Measurements from ENCODE around the gene KRT16. TPM values are rescaled to one million over a fixed set of nuclear protein-coding genes. Genes with fewer than 3 reads are reported as not detected.
"Not testable (repeated sequence)": the region's sequence is repeated elsewhere in the genome, so short reads cannot be mapped to it uniquely, and the experiment has no call there.

The KRT16 gene
- total RNA-seq, 1 donor: not detected

DNA sequence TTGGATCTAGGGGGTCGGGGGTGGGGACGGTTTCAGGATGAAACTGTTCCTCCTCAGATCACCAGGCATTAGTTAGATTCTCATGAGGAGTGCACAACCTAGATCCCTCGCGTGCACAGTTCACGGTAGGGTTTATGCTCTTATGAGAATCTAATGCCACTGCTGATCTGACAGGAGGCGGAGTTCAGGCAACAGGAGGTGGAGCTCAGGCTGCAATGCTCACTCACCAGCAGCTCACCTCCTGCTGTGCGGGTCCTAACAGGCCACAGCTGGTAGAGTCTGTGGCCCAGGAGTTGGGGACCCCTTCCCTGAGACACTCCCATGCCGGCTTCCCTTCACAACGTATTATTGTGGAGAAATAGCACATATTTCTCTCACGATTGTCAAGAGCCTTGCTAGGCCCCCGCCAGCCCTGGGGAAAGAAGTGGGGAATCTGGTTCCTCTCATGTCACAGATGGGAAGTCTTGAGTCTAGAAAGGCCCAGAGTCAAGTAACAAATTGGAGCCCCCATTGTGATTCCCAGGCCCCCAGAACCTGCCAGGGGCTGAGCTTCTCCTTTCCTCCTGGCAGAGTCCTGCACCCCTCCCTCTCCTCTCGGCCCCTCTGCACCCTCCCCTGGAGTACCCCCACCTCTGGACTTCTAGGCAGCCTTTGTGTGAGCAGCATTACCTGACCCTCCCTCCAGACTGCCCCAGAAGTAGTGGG is 19.8 kb downstream of the KRT16 start:
- H3K9me3 ChIP-seq (ENCODE audit: low read depth, low read length): no peaks in the 10 kb centered on the region
- no peaks in the 10 kb centered on the region for H3K27me3 ChIP-seq (ENCODE audit: insufficient read depth, low read length)
- H3K4me3 ChIP-seq (ENCODE audit: low read length): no peak overlapping the region
- no peaks in the 10 kb centered on the region for H3K4me1 ChIP-seq (ENCODE audit: insufficient read depth, low read length)

DNA sequence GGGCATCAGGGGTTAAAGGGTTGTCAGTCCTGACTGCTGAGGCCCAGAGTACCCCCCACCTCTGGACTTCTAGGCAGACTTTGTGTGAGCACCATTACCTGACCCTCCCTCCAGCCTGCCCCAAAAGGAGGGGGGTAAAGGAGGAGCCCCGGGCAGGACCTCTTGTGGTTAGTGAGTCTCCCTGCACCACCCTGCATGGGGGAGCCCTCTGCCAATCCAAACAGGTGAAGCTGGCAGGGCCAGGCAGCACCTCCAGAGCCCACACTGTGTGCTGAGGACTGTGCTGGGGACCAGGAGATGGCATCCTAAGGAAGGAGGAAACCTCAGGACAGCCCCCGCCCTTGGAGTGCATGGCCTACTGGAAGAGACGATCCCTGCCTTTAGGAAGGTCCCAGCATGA is 23.3 kb downstream of the KRT16 start:
- no peaks in the 10 kb centered on the region for H3K27me3 ChIP-seq (ENCODE audit: insufficient read depth, low read length)
- H3K4me1 ChIP-seq (ENCODE audit: insufficient read depth, low read length): no peaks in the 10 kb centered on the region
- no peak overlapping the region for H3K4me3 ChIP-seq (ENCODE audit: low read length)
- H3K9me3 ChIP-seq (ENCODE audit: low read depth, low read length): no peaks in the 10 kb centered on the region

DNA sequence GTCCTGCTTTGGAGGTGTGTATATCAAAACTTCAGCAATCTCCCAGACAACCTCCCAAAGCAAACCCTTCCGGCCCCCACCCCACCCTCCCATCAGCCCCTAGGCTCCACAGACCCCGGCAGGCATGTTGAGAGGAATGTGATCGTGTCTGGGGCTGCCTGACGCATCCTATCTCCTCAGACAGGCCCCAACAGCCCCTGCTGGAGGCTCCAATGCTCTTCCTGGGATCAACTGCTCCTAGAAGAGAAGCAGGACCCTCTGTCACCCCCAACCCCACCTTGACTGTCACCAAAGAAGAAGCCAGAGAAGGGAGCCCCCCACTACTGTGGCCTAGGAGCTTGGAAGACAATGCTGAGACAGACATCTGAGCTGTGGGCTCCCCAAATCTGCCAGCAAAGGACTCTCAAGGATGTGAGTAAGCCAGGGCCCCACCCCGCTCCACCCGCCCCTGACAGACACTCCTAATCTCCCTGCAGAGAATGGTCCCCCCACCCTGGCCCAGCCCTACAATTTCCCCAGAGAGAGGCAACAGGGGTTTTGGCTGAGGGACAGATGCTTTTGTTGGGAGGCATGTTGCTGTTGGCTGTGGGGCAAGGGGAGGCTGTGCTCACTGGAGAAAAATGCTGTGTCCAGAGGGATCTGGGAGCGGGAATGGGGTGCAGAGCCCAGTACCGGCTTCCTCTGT is 24.3 kb downstream of the KRT16 start:
- Histone ChIP-seq H3K9me3 (ENCODE audit: low read depth, low read length) (no peaks in the 10 kb centered on the region), H3K27me3 (ENCODE audit: insufficient read depth, low read length) (no peaks in the 10 kb centered on the region), H3K4me3 (ENCODE audit: low read length) (no peak overlapping the region), H3K4me1 (ENCODE audit: insufficient read depth, low read length) (no peaks in the 10 kb centered on the region)

DNA sequence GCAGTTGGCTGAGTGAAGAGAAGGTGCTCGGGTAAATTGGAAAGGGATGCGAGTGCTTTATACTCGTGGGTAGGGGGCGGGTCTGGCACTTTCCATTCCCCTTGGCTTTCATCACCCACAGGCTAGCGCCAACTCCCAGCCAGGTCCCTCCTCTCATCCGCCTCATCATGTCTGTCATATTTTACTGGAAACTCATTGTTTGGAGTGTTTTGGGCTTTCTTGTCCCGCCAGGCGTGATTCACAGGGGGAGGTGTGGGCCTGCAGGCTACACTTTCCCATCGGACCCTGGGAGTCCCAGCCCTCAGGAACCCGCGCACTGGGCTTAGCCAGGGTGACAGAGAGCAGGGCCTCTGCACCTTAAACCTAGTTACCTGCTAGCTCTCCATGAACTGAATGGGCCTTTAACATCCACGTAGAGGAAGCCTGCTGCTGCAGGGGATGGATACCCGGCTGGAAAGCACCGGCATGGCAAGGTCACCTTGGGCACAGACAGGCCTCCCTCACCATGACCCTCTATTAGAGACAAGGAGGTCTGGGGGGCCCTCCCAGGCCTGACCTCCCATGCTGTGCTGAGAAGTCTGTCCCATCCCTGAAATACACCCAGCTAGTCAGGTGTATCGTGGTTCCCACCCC is 25.6 kb downstream of the KRT16 start, which contains the start of gene KRT14:
TSS of gene KRT14 (minus strand) at position 33 of the 633 bp plus-strand sequence. CDS start 61 bp downstream, outside the sequence.
- Histone ChIP-seq H3K9me3 (ENCODE audit: low read depth, low read length) (no peaks in the 10 kb centered on the region), H3K4me1 (ENCODE audit: insufficient read depth, low read length) (no peaks in the 10 kb centered on the region), H3K27me3 (ENCODE audit: insufficient read depth, low read length) (no peaks in the 10 kb centered on the region), H3K4me3 (ENCODE audit: low read length) (no peak within 1 kb of the TSS)

DNA sequence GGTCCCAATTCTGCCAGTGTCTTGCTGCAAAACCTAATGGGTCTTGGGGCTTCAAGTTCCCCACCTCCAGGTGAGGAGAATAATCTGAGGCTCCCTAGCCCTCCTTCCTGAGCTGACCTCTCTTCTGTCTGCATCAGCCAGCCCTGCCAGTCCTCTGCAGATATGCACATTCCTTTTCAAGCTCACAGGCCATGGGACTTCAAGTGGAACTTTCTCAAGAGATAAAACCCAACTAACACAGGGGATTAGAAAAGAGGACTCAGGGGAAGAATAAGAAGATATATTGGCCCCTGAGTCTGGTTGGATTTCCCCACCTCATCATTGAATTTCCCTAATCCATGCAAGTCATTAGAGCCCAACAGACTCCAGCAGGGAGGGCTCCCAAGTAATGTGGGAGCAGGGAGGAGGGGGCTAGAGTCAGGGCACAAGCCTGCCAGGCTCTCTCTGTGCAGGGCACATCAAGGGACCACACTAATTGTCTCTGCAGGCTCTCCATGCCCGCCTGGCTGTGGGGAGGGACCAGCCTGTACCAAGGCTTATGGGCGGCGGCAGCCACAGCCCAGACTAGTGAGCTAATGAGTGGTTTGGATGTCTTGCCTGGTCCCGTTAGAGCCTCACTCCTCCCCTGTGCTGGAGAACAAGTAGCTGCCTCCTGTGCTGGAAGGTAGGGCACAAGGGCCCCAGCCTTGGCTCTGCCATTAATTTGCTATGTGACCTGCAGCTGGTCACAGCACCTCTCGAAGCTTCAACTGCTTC is 27.1 kb downstream of the KRT16 start:
- Histone ChIP-seq H3K4me3 (ENCODE audit: low read length) (no peak overlapping the region), H3K4me1 (ENCODE audit: insufficient read depth, low read length) (no peaks in the 10 kb centered on the region), H3K27me3 (ENCODE audit: insufficient read depth, low read length) (no peaks in the 10 kb centered on the region), H3K9me3 (ENCODE audit: low read depth, low read length) (no peaks in the 10 kb centered on the region)

DNA sequence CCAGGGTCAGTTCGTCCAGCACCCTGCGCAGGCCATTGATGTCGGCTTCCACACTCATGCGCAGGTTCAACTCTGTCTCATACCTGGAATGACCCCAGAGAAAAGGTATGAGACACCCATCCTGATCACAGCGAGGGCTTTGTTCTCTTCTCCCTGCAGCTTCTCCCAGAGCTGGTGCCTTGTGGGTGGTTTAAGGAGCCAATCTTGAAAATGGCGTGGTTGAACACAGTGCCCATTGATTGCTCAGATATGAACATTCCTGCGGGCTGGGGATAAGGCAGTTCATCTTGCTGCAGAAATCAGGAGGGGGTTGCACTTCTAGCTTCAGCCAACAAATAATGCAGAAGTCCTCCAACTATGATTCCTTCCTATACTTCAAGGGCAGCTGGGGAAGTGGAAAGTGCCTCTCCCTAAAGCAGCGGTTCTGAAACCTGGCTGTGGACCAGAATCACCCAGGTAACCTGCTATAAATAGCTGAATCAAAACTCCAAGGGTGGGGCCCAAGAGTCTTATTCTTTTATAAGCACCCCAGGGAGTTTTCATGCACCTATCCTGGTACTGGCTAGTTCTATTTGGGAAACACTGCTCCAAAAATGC is 28.1 kb downstream of the KRT16 start:
- not testable (repeated sequence) for H3K4me3 ChIP-seq (ENCODE audit: low read length); H3K4me1 ChIP-seq (ENCODE audit: insufficient read depth, low read length); H3K27me3 ChIP-seq (ENCODE audit: insufficient read depth, low read length); H3K9me3 ChIP-seq (ENCODE audit: low read depth, low read length)

DNA sequence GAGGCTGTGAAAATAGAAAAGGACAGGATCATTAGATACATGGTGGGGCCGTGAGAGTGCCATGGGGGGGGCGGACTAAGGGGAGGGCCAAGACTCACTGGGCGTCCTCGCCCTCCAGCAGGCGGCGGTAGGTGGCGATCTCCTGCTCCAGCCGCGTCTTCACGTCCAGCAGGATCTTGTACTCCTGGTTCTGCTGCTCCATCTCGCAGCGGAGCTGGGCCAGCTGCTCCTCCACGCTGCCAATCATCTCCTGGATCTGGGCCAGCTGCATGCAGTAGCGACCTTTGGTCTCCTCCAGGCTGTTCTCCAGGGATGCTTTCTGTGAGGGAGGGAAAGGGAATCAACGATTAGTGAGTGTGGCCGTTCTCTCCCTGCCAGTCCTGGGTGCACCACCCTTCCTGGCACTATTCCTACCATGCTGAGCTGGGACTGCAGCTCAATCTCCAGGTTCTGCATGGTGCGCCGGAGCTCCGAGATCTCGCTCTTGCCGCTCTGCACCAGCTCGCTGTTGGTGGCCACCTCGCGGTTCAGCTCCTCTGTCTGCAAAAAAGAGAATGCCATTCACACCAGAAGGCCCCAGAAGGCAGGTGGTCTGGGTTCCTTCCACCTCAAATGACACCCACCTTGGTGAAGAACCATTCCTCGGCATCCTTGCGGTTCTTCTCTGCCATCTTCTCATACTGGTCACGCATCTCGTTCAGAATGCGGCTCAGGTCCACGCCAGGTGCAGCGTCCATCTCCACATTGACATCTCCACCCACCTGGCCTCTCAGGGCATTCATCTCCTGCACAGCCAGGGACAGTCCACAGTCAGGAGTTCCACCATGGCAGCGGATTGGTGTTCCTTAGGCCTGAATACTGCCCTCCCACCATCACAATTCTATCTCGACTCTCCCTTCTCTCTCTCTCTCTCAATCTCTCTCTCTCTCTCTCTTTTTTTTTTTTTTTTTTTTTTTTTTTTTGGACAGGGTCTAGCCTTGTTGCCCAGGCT is 29.1 kb downstream of the KRT16 start:
- no peaks in the 10 kb centered on the region for H3K27me3 ChIP-seq (ENCODE audit: insufficient read depth, low read length)
- H3K9me3 ChIP-seq (ENCODE audit: low read depth, low read length): no peaks in the 10 kb centered on the region
- no peak overlapping the region for H3K4me3 ChIP-seq (ENCODE audit: low read length)
- peaks cover 3% of the 10 kb centered on the region for H3K4me1 ChIP-seq (ENCODE audit: insufficient read depth, low read length)

DNA sequence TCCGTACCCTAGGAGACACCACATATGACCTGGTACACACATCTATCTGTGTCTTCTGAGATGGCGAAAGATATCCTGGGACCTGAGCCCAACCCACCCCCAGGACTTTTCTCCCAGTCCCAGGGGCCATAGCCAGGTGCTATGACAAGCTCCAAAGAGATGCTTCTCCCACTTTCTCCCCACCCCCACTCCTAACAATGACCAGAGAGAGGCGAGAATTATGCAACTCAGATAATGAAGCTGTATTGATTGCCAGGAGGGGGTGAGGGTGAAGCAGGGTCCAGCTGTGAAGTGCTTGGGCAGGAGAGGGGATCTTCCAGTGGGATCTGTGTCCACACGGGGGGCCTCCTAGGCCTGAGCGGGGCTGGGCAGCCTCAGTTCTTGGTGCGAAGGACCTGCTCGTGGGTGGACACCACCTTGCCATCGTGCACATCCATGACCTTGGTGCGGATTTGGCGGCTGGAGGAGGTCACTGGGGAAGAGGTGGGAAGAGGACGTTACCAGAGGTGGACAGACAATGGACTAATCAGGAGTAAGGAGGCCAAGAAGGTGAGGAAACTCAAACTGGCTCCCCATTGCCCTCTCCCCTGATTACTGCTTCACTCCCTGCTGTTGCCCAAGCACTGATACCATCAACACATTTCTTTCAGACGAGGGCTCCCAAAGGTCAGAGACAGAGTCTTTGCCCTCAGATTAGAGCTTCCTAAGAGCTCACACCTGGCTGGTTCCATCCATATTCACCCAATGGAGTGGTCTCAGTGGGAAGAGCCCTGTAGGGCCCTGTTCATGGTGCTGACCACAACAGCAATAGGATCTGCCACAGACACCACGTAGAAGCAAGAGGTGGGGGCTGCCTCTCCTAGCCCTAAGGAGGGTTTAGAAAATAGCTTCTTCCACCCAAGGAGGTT is 30.3 kb downstream of the KRT16 start:
- not testable (repeated sequence) for H3K4me1 ChIP-seq (ENCODE audit: insufficient read depth, low read length); H3K27me3 ChIP-seq (ENCODE audit: insufficient read depth, low read length); H3K4me3 ChIP-seq (ENCODE audit: low read length); H3K9me3 ChIP-seq (ENCODE audit: low read depth, low read length)

DNA sequence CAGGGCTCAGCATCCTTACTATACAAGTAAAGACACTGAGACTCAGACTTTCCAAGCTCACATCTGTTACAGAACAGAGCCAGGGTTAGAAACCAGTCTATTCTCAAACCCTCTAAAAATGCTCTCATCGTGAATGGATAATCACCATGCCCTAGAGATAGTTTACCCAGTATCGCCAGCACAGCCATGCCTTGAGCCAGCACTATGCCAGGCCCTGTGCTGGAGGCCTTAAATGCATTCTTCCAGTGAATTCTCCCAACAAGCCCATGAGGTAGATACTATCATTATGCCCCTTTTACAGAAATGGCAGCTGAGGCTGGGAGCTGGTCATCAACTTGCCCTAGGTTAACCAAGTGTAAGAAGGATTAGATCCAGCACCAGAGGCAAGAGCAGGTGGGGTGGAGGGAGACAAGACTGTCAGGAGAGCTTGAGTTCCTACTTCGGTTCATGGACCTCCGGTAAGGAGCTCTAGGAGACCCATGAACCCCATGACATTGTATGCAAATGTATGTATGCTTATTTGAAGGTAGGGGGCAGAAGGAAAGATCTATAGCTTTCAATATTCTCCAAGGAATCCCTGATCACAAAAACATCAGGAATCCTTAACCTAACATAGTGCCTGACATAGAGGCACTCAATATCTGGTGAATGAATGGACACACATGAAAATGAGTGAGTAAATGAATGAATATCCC is 31.1 kb downstream of the KRT16 start:
- no peaks in the 10 kb centered on the region for H3K9me3 ChIP-seq (ENCODE audit: low read depth, low read length)

DNA sequence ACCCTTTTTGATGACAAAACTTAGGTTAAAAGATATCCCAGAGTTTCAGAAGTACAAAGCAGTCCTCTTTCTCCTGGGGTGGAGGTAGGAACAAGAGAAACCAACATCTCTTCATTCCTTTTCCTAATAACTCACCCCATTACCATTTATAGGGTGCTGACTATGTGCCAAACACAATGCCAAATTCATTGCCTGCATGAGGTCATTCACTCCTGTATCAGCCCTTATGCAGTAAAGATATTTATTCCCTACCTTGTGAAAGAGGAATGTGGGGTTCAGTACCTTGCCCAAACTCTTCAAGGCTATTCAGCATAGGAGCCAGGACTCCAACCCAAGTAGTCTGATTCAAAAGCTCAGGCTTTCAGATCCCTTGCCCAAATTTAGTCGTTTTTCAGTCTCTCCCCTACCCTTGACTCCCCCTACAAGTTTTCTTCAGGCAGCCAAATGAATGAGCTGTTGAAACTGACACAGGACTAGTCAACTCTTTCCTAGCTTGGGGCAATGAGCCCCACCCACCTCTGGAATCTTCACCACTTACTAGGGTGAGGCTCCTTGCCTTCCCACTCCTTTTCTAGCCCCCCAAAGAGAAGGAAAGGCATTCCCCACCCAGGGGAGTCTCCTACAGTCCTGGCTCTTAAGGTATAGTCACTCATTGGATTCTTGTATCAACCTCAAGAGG is 31.7 kb downstream of the KRT16 start:
- H3K27me3 ChIP-seq (ENCODE audit: insufficient read depth, low read length): no peaks in the 10 kb centered on the region
- no peak overlapping the region for H3K4me3 ChIP-seq (ENCODE audit: low read length)

More for the DNA sequence above, 31.1 kb downstream of the KRT16 start:
- no peaks in the 10 kb centered on the region for H3K27me3 ChIP-seq (ENCODE audit: insufficient read depth, low read length)
- no peak overlapping the region for H3K4me3 ChIP-seq (ENCODE audit: low read length)
- H3K4me1 ChIP-seq (ENCODE audit: insufficient read depth, low read length): peaks cover 3% of the 10 kb centered on the region

DNA sequence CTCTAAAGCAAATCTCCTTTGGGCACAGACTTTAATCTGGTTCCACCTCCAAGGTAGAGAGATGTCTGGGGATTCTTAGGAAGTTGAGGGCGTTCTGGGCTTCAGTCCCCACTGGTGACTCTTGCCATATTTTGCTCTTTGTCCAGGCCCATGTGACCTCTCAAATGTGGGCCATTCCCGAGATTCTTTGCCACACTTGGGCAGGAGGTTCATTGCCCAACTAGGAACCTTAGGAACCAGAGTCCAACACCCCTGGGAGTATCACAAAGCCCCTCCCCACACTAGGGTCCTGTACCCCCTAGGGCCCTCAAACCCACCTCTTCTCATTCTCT is 32.4 kb downstream of the KRT16 start:
- Histone ChIP-seq H3K9me3 (ENCODE audit: low read depth, low read length) (no peaks in the 10 kb centered on the region), H3K27me3 (ENCODE audit: insufficient read depth, low read length) (no peaks in the 10 kb centered on the region), H3K4me1 (ENCODE audit: insufficient read depth, low read length) (peaks cover 3% of the 10 kb centered on the region), H3K4me3 (ENCODE audit: low read length) (no peak overlapping the region)

More for the DNA sequence above, 31.7 kb downstream of the KRT16 start:
- Histone ChIP-seq H3K4me1 (ENCODE audit: insufficient read depth, low read length) (peaks cover 3% of the 10 kb centered on the region), H3K9me3 (ENCODE audit: low read depth, low read length) (no peaks in the 10 kb centered on the region)

DNA sequence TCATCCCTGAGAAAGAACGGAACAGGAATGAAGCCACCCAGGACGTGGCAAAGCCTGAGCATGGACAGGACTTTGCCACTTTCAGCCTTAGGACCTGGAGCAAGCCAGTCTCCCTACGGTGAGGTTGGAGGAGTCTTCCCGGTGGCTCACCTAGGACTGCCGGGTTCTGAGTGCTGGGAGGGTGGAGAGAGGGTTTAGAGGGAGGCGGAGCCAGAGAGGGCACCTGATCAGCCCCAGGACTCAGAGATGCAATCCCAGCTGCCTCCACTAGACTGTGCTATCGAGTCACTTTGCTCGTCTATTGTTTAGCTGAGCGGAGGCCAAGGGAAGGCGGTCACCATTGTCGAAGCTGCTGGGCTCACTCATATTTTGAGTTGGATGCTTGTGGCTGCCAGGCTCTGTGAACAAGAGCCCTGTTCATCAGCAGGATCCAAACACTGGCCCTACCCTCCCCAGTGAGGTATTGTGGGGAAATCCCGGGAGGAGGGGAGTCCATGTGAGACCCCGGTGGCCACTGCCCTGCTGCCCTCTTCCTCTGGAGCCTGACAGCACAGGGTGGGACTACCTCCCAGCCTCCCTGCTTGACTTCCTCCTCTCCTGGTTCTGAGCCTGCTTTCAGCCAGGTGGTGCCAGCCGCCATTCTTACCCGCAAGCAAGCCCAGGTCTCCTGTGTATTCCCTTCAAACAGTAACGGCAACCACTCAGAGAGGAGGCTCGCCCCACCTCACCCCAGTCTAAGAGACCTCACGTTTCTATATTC is 32.9 kb downstream of the KRT16 start:
- Histone ChIP-seq H3K9me3 (ENCODE audit: low read depth, low read length) (no peaks in the 10 kb centered on the region), H3K27me3 (ENCODE audit: insufficient read depth, low read length) (no peaks in the 10 kb centered on the region), H3K4me3 (ENCODE audit: low read length) (no peak overlapping the region), H3K4me1 (ENCODE audit: insufficient read depth, low read length) (peaks cover 3% of the 10 kb centered on the region)
